Activated effector memory CD4-positive, alpha-beta T cell treated with anti-CD3 and anti-CD28 coated beads, Interleukin-2, amount 50 U/mL, for 16 hours (primary cell): ENCODE data around the gene MAP3K2.
"Not testable (repeated sequence)": the region's sequence is repeated elsewhere in the genome, so short reads cannot be mapped to it uniquely, and the experiment has no call there.

Experiments
- DNase-seq: peaks from one replicate; pipeline ENCODE4 v3.0.0-alpha.2; 2020

Gene MAP3K2

GRCh38 chr2:127420039-127420864 lies 32.5 kb upstream of the MAP3K2 start:
- no peak for DNase-seq

GRCh38 chr2:127419448-127420038 lies 31.8 kb upstream of the MAP3K2 start:
- no peak for DNase-seq

- no peak for DNase-seq
Measured at GRCh38 chr2:127419112-127419430, 31.3 kb upstream of the MAP3K2 start.

DNA sequence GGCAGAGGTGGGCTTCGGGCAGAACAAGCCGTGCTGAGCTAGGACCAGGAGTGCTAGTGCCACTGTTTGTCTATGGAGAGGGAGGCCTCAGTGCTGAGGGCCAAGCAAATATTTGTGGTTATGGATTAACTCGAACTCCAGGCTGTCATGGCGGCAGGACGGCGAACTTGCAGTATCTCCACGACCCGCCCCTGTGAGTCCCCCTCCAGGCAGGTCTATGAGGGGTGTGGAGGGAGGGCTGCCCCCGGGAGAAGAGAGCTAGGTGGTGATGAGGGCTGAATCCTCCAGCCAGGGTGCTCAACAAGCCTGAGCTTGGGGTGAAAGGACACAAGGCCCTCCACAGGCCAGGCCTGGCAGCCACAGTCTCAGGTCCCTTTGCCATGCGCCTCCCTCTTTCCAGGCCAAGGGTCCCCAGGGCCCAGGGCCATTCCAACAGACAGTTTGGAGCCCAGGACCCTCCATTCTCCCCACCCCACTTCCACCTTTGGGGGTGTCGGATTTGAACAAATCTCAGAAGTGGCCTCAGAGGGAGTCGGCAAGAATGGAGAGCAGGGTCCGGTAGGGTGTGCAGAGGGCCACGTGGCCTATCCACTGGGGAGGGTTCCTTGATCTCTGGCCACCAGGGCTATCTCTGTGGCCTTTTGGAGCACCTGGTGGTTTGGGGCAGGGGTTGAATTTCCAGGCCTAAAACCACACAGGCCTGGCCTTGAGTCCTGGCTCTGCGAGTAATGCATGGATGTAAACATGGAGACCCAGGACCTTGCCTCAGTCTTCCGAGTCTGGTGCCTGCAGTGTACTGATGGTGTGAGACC lies 30.7 kb upstream of the MAP3K2 start, which contains the start of gene PROC:
Gene PROC (plus strand): TSS at position 128 of the 812 bp plus-strand sequence. CDS start 1,516 bp downstream, outside the sequence.
- DNase-seq, result no peak

- DNase-seq, result no peak
Measured at GRCh38 chr2:127417406-127417805, 29.6 kb upstream of the MAP3K2 start.

DNA sequence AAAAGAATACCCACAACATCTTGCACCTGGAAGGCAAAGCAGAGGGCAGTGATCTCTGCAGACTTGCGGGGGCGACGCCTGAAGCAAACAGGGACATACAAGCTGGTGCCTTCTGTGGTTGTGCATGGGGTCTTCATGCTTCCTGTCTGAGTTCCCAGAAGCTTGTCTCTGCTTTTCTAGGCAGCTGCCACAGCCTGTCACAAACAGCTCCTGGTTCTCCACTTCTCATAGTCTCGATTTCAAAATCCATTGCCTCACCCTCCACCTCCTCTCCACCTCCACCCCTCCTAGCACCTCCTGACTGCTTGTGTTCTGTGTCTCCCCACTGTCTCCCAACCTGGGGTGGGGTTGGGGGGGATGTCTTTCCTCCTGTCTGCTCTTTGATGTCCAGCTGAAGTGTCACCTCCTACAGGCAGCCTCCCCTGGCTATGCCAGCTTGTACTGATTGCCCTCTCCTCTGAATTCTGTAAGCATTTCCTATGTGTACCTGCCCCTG lies 28.8 kb upstream of the MAP3K2 start:
- no peak for DNase-seq

- peak; percentile 93 for DNase-seq
Measured at GRCh38 chr2:127415593-127416505, 28.1 kb upstream of the MAP3K2 start.

GRCh38 chr2:127414638-127415592 lies 27.1 kb upstream of the MAP3K2 start:
- no peak for DNase-seq

GRCh38 chr2:127413782-127414637 lies 26.2 kb upstream of the MAP3K2 start:
- DNase-seq, result no peak

DNA sequence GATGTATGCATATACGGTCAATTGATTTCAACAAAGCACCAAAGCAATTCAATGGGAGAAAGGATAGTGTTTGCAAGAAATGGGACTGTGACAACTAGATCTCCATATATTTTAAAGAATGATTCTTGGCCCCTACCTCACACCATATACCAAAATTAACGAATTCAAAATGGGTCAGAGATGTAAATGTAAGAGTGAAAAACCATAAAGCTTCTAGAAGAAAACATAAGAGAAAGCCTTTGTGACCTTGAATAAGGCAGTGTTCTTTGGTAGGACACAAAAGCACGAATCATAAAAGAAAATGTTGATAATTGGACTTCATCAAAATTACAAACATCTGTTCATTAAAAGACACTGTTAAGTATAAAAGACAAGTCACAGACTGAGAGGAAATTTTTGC lies 25.4 kb upstream of the MAP3K2 start:
- DNase-seq, result no peak

DNA sequence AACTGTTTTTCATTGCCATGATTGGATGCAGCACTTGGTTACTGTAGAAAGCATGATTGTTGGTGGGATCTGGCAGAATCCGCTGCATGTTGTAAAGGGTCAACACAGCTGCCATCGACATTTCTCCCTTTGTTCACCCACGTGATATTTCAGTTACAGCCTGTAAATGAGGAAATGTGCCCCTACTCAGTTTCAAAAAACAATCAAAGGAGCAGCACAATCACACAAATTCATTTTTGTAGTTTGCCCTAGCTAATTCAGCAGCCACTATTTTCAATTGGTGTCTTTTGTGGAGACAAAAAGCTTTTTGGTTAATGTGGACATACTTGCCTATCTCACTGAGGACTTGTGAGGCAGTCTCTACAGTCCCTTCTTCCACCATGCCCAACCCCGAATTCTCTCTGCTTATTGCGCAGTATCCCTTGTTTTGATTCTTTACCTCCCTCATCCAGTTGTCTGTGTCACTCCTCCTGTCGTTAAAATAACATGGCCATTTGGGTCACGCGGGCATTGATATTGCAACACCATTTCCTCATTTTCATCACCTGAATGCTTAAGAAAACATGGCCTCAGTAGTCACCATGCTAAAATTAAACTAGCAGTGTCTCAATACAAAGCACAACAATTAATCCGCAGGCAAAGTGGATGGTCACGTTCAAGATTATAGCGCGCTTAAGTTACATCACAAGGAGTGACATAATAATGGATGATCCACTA lies 24.0 kb upstream of the MAP3K2 start:
- DNase-seq, result no peak

- no peak for DNase-seq
Measured at GRCh38 chr2:127410871-127411652, 23.3 kb upstream of the MAP3K2 start.

- DNase-seq, result not testable (repeated sequence)
Measured at GRCh38 chr2:127409716-127410115, 21.9 kb upstream of the MAP3K2 start.

DNA sequence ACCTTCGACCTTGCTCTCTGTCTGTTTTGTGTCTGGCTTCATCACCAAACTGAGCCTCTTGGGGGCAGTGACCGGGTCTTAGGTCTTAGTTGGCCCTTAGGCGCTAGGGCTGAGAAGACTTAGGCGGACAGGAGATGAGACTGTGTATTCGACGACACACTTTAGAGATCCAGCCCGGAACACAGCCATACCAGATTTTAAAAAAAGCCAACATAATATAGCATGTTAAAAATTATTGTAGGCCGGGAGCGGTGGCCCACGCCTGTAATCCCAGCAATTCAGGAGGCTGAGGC lies 21.0 kb upstream of the MAP3K2 start:
- DNase-seq, result no peak

DNA sequence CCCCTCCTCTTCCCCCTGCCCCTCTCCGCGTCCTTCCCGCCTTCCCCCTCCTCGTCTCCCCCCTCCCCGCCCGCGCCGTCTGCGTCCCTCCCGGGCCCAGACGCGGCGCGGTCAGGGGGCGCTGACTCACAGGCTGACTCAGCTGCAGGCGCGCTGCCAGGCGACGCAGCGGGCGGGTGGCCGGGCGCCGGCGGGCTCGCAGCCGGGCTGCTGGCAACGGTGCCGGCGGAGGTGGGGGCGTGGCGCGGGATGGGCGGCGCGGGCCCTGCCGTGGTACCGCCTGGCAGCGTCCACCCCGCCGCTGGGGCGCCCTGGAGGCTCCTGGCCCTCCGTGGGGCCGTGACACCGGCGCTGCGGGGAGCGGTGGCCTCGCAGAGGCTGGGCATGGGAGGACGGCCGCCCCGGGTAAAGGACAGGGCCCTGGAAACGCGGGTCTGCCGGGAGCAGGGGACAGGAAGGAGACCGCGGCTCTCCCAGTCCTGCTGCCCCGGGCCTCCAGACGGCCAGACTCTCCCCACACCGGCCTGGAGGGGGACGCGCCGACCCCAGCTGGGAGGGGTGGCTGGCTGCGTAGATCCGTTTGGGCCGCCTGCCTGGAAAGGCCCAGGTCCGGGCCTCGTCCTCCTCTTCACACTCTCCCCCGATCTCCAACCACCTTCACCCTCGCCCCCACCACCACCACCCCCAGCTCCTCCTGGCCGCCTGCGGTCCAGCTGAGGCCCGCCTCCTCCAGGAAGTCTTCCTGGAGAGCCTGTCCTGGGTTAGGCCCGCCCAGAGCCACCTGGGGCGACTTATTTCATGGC lies 20.4 kb upstream of the MAP3K2 start:
- DNase-seq, result peak; percentile 97

GRCh38 chr2:127407661-127408003 lies 19.9 kb upstream of the MAP3K2 start:
- DNase-seq, result no peak

- no peak for DNase-seq
Measured at GRCh38 chr2:127407091-127407490, 19.3 kb upstream of the MAP3K2 start.

GRCh38 chr2:127406454-127406853 lies 18.7 kb upstream of the MAP3K2 start:
- DNase-seq, result no peak
